Peyer's patch (tissue), 4 donors: Measurements from ENCODE around the gene CDC34.

ENCODE experiments used
- POLR2A ChIP-seq, 2 donors: fragments of 450-650 bp; IDR thresholded peaks; one replicate each; pipeline ENCODE4 v1.5.1; 2017; ENCODE audit warnings: antibody characterized with exemption in 2 of 2, mild to moderate bottlenecking in 2 of 2, moderate library complexity in 2 of 2
- TF ChIP-seq, protein P1 (sequence below), 6 experiments: fragments of 450-650 bp in 4 of 6; fragments of 200-600 bp in 2 of 6; sonication (generic) in 1 of 6; IDR thresholded peaks; one replicate each; pipeline ENCODE4 v1.5.1; 2017 to 2019; ENCODE audit warnings: antibody characterized with exemption in 6 of 6, mild to moderate bottlenecking in 3 of 6, moderate library complexity in 1 of 6

- TF ChIP-seq, protein P1, sequence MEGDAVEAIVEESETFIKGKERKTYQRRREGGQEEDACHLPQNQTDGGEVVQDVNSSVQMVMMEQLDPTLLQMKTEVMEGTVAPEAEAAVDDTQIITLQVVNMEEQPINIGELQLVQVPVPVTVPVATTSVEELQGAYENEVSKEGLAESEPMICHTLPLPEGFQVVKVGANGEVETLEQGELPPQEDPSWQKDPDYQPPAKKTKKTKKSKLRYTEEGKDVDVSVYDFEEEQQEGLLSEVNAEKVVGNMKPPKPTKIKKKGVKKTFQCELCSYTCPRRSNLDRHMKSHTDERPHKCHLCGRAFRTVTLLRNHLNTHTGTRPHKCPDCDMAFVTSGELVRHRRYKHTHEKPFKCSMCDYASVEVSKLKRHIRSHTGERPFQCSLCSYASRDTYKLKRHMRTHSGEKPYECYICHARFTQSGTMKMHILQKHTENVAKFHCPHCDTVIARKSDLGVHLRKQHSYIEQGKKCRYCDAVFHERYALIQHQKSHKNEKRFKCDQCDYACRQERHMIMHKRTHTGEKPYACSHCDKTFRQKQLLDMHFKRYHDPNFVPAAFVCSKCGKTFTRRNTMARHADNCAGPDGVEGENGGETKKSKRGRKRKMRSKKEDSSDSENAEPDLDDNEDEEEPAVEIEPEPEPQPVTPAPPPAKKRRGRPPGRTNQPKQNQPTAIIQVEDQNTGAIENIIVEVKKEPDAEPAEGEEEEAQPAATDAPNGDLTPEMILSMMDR (IDR thresholded peaks at IDR 0.05), result no peak
- no peak for TF ChIP-seq POLR2A (IDR thresholded peaks at IDR 0.05)
Observed at GRCh38 chr19:513368-514165, 18.0 kb upstream of the CDC34 start.
